Measurements from ENCODE around the gene CAMTA1. TPM values are rescaled to one million over a fixed set of nuclear protein-coding genes. Genes with fewer than 3 reads are reported as not detected.

CAMTA1 gene
- total and polyA plus RNA-seq, 4 donors, result 18.0 to 93.5 (median 35.8) TPM

GRCh38 chr1:7293702-7294629 is 508.7 kb downstream of the CAMTA1 start:
- no peak overlapping the region for H3K9ac ChIP-seq (ENCODE audit: low read depth in 1 of 2, low read length in 2 of 2)
- no peaks in the 10 kb centered on the region for H3K9me3 ChIP-seq (ENCODE audit: control insufficient read depth in 4 of 4, low read length in 3 of 4)
- 77% methylated on average over 16 of the region's 16 CpGs for WGBS
- H3K4me3 ChIP-seq (ENCODE audit: low read depth in 1 of 3, low read length in 3 of 3), result no peak overlapping the region
- H3K27me3 ChIP-seq (ENCODE audit: control insufficient read depth in 4 of 4, insufficient read depth in 4 of 4, low read length in 3 of 4), result no peaks in the 10 kb centered on the region
- no peak overlapping the region for H3K27ac ChIP-seq (ENCODE audit: low read depth in 1 of 2, low read length in 2 of 2)
- H3K36me3 ChIP-seq (ENCODE audit: control insufficient read depth in 4 of 4, insufficient read depth in 3 of 4, low read depth in 1 of 4, low read length in 3 of 4), result no peaks in the 10 kb centered on the region
- H3K4me1 ChIP-seq (ENCODE audit: control insufficient read depth in 4 of 4, insufficient read depth in 4 of 4, low read length in 3 of 4), result no peaks in the 10 kb centered on the region
- no peak for TF ChIP-seq YY1 (IDR thresholded peaks at IDR 0.05)
- TF ChIP-seq RAD21 (IDR thresholded peaks at IDR 0.05), result no peak
- TF ChIP-seq TAF1 (conservative IDR thresholded peaks at IDR 0.05), result no peak
- TF ChIP-seq CTCF (IDR thresholded peaks at IDR 0.05; ENCODE audit: low read depth, low read length, missing input control), result no peak
- no peak for TF ChIP-seq REST (IDR thresholded peaks at IDR 0.05)
- TF ChIP-seq SP1 (IDR thresholded peaks at IDR 0.05), result no peak
- TF ChIP-seq JUND (IDR thresholded peaks at IDR 0.05), result no peak
- TF ChIP-seq NR2F2 (IDR thresholded peaks at IDR 0.05), result no peak
- no peak for TF ChIP-seq GABPA (IDR thresholded peaks at IDR 0.05 in 1 of 2, conservative IDR thresholded peaks at IDR 0.05 in 1 of 2)
- TF ChIP-seq ZBTB33 (IDR thresholded peaks at IDR 0.05), result no peak
- TF ChIP-seq FOXA2 (IDR thresholded peaks at IDR 0.05), result no peak
- TF ChIP-seq EGR1 (IDR thresholded peaks at IDR 0.05; ENCODE audit: low read depth in 2 of 2), result no peak
- TF ChIP-seq FOXA1 (IDR thresholded peaks at IDR 0.05), result no peak
- no peak for TF ChIP-seq RXRA (IDR thresholded peaks at IDR 0.05)
- TF ChIP-seq HNF4A (conservative IDR thresholded peaks at IDR 0.05), result no peak
- no peak for TF ChIP-seq ATF3 (IDR thresholded peaks at IDR 0.05)
- no peak for TF ChIP-seq HNF4G (IDR thresholded peaks at IDR 0.05)
- no peak for TF ChIP-seq MAX (IDR thresholded peaks at IDR 0.05)
- DNase-seq (ENCODE audit: low spot score), result no peak

Data from liver (tissue), 9 donors.